GM21529 (cell line): ENCODE measurements around the gene DERL3.
A peak's percentile ranks its signal among the peaks of the same experiment; 100 is the strongest.

Experiments
- ATAC-seq: cut with Tn5 transposase; IDR thresholded peaks from one replicate; pipeline ENCODE4 v1.9.1; 2021; ENCODE audit not compliant: unreplicated experiment

DERL3 gene

DNA sequence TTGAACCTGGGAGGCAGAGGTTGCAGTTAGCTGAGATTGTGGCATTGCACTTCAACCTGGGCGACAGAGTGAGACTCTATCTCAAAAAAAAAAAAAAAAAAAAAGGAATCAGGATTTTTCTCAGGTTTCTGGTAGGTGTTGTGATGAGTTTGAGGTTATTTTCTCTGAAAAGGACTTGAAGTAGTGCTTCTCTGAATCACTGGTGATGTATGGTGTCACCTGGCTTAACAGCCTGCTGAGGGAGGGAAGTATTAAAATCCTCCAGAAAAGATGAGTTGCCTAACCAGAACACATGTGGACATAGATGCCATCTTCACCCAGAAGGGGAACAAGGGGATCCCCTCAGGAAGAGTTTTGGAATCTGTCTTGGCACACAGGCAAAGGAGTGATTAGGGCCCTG, 32.0 kb downstream of the DERL3 start:
- no peak for ATAC-seq

DNA sequence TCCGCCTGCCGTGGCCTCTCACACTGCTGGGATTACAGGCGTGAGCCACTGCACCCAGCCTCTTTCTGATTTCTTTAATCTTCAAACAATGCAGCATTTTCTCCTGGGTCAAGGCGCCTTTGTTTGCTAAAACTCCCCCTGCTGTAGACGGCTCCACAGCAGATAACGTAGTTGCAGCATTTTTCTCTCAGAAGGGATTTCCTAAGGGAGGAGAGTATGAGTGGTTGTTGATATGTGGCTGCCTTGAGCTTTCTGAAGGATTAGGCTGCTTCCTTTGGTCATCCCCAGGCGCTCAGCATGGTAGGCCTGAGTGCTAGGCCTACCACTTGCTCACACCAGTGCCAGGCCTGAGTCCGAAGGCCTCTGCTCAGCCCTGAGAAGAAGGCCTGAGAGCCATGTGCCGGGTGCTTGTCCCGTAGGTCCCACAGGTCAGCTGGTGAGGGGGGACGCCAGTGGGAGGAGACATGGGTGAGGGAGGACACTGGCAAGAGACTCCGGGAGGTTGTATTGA, 34.0 kb downstream of the DERL3 start:
- ATAC-seq: no peak

DNA sequence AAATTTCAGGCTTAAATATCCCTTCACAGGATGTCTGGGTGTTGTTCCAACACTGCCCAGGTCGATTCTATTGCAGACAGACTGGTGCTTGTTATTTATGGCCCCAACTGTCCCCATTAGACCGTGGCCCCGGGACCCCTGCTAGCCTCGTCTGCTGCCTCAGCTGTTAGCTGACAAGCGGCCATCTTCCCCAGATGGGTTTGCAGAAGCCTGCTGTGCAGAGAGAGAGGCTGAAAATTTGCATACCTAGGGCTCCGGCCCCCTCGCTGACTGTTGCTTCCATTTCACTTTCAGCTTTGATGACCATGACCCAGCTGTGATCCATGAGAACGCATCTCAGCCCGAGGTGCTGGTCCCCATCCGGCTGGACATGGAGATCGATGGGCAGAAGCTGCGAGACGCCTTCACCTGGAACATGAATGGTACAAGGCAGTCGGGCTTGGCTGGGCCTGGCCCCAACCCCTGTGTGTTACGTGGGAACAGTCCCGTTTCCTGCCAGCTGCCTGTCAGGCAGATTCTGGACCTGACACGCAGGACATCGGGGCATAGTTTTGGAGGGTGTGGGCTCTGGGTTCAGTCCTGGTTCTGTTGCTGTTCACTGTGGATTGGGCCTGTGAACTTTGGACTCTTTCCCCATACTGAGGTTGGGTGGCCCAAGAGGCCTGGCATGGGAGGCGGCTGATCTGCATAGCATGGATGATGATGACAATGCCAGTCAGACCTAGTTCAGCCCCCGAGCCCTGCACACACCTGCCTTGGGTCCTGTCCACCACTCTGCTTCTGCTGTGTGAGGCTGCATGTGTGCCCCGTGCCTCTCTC, 35.6 kb downstream of the DERL3 start:
- peak; percentile 36 for ATAC-seq

DNA sequence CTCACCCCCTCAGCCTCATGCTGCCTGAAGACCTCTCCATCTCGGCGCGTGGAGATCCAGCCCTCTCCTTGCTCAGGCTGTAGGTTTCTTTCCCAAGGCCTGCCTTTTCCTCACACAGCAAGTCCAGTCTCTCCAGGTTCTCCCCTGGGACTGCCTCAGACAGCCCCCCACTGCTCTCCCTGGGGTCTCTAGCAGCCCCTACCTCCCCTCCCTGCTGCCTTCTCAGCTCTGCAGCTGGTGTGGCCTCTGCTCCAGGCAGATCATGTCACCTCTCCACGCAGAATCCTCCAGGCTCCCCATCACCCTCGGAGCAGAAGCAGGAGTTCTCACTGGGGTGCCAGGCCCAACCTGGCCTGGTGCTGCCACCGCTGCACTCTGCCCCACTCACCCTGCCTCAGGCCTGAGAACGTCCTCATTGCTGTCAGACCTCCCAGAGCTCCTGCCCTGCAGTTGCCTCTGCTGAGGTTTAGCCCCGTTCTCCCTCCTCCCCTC, 36.9 kb downstream of the DERL3 start:
- ATAC-seq: no peak

DNA sequence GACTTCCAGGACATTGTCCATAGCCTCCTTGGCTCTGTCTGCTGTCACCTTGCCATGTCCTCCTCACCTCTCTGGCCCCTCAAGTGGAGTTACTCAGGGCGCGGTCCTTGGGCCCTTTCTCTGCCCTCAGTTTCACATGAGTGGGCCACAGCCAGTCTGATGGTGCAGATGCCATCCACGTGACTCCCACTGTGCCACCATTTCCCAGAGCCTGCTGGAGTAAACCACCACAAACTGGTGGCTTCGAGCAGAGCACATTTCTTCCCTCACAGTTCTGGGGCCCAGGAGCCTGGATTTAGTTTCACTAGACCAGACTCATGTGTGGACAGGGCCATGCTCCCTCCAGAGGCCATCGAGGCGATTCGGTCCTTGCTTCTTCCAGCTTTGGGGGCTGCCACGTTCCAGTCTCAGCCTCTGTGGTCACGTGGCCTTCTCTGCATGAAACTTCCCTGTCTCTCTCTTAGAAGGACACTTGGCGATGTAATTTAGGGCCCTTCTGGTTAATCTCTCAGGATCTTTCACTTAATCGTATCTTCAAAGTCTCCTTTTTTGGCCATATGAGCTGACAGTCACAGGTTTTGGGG, 37.5 kb downstream of the DERL3 start:
- ATAC-seq: peak; percentile 10

DNA sequence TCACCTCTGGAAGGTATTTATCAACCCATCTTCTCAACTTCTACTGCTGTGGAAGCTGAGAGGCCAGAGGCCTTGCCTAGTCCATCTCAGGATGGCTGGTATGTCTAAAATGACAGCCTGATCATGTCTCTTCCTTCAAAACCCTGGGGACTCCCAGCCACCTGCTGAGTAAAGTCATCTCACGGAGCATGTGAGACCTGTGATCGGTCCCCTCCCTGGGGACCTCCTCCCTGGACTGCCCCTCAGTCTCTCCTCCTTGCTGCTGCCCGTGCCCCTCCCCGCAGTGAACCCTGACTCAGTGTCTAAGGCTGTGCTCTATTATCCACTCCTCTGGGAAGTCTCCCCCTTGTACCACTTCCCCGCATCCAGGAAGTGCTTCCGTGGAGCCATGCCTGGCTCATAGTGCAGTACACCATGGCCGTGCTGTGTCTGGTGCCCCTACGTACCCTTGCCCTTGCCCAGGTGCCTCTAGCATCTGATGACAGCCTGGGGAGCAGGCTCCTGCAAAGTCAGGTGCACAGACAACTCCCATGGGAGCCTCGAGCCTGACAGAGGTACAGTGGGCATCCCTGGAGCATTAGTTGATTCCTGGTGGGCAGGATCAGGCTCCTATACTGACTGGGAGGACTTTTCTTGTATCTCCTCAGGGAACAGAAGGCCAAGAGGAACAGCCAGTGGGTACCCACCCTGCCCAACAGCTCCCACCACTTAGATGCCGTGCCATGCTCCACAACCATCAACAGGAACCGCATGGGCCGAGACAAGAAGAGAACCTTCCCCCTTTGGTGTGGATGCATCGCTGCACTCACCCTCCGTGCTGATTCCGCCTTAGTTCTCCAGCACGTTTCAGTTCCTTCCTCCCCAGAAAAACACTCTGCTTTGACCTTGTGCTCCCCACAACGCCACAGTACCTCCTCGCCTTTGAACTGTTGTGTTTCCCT, 38.2 kb downstream of the DERL3 start:
- peak; percentile 50 for ATAC-seq

DNA sequence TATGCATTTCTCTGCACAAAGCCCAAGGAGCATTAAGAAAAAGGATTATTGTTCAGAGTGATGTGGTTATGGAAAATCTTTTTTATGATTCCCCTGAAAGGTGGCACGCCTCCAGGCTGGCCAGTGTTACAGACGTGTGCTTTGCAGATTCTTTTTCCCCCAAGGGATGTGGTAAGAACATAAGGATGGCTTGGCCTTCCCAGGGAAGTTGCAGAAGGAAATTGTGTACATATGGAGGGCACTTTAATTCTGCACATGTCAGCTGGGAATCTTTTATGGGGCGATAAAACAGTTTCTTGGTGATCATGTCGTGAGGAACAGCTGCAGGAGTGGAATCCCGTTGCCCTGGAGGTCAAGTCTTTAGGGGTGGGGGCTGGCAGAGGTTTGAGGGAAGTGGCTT, 42.3 kb downstream of the DERL3 start:
- no peak for ATAC-seq

DNA sequence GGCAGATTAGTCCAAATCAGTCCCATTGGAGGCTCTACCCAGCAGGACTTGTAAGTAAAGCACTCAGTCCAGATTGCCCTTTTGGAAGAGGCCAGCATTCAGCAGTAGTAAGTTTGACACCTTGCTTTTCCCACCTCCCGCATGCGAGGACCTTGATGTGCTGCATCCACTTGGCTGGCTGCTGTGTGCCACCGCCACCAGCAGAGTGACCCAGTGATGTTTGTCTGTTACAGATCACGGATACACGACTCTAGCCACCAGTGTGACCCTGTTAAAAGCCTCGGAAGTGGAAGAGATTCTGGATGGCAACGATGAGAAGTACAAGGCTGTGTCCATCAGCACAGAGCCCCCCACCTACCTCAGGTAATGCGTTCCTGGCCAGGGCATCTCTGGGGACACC, 45.5 kb downstream of the DERL3 start:
- no peak for ATAC-seq

DNA sequence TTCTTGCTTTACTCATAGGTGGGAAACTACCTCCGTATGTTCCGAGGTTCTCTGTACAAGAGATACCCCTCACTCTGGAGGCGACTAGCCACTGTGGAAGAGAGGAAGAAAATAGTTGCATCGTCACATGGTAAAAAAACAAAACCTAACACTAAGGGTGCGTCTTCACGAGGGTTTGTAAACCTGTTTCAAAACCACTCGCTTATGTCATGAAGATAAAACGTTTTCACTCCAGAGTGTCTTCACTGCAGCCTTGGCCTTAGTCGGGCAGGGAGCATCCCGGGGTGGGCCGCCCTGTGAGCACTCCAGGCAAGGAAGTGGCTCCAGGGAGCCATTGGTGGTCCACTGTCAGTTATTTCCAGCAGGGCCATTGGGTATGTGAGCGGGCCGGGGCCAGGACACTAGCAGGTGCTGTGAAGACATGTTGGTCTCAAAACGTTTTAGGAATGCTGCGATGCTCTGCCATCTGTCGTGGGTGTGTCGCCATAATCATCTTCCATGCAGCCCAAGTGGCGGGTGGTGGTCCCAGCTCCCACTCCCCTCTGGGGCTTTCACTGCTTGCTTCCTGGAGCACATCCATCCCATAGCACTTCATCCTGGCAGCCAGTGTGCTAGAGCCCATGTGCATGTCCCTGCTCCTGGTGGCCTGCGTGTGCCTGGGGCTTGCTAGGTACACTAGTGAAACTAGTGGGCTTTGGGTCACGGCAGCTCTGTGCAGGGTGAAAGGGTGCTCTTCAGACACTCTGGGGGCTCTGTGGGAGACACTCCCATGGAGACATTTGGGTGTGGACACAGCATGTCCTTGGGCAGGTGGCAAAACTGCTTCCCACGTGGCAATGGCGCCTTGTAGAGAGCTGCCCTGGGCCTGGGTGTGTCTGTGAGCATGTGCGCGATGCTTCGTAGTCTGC, 46.8 kb downstream of the DERL3 start:
- ATAC-seq: no peak

DNA sequence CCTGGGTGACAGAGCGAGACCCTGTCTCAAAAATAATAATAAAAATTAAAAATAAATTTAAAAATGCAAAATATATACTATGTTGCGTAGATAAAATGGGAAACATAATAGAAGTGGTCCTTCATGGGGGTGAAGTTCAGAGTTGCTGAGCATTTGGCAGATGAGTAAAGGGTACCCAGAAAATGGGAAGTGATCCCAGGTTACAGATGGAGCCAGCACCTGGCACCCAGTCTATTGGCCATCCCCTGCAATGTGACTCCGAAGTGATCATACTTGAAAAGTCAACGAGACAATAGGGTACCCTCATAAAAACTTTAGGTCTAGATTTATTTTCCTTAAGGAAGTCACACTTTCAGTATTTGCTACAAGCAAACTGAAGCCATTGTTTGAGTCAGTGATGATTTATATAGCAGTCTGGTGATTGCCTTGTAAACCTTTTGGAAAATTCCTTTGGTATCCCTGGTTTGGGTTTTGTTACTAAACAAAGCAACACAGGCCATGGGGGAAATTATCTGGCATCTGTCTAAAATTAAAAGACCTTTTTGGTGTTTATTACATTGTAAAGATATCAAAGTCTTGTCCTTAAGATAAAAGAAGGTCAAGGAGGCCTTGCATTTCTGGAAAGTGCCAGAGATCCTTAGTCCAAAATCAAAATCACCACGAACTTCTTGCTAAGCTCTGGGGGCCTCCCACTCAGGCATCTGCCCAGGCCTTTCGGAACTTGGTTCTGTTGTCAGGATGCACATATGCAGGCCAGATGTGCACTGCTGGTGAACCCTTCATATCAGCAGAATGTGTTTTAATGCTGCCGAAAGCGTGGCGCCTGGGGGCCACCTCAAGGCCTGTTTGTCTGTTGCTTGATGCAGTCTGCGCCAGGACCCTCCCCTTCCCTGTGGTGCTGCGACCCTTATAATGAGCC, 47.7 kb downstream of the DERL3 start:
- no peak for ATAC-seq

DNA sequence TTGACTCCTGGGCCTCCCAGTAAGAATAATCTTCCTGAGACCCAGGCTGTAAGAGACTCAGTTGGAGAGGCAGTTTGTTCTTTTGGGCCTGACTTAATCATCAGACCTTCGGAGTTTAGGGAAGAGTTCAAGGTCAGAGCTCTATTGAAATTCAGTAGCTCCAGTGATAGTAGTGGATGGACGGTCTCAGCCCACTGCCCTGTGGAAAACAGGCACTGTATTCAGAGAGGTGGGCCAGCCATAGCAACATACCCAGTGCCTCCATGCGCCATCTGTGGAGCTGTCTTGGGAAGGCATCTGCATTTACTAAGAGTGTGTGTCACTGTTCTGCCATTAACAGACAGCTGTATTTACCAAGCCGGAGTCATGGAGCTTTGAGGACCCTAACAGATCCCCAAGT, 49.2 kb downstream of the DERL3 start:
- no peak for ATAC-seq

DNA sequence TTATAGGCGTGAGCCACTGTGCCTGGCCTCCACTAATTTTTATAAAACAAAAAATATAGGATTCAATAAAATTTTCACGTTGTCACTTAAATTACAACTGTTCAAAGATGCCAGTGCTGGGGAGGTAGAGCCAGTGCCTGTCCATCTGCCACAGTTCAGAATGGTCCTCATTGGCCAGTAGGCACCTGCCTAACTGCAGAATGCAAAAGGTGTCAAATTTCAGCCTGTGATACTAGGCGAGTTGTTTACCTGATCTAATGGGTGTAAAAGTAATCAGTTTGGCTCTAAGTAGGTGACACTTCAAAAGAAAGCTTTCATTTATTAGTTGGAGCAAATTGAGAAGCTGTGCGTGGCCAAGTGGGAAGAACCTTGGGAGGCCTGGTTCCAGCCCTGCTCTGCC, 49.7 kb downstream of the DERL3 start:
- no peak for ATAC-seq

DNA sequence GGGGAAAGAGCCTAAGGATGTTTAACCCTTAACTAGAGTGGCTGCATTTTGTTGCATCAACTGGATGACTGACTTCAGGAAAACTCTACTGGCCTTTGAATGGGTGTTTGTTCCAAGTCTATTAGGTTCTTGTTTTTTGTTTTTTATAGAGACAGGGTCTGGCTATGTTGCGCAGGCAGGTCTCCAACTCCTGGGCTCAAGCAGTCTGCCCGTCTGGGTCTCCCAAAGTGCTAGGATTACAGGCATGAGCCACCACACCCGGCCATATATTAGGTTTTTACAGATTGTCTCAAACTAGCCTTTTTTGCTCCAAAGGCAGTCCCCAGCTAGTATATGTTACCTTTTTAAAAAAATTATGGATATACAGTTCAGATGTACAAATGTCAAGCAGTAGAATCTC, 50.9 kb downstream of the DERL3 start:
- ATAC-seq: no peak

DNA sequence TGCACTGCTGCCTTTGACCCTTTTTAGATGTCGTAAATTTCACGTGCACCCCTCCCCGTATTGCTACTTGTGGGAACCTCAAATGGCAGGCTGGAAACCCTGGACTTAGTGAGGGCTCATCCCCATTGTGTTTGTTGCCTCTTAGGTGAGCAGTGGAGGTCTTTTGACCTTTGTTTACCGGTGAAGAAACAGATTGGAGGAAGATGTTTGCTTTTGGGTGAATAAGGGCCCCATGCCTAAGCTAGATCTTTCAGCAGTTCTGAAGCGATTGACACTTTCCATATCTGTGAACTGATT, 51.3 kb downstream of the DERL3 start:
- peak; percentile 18 for ATAC-seq

DNA sequence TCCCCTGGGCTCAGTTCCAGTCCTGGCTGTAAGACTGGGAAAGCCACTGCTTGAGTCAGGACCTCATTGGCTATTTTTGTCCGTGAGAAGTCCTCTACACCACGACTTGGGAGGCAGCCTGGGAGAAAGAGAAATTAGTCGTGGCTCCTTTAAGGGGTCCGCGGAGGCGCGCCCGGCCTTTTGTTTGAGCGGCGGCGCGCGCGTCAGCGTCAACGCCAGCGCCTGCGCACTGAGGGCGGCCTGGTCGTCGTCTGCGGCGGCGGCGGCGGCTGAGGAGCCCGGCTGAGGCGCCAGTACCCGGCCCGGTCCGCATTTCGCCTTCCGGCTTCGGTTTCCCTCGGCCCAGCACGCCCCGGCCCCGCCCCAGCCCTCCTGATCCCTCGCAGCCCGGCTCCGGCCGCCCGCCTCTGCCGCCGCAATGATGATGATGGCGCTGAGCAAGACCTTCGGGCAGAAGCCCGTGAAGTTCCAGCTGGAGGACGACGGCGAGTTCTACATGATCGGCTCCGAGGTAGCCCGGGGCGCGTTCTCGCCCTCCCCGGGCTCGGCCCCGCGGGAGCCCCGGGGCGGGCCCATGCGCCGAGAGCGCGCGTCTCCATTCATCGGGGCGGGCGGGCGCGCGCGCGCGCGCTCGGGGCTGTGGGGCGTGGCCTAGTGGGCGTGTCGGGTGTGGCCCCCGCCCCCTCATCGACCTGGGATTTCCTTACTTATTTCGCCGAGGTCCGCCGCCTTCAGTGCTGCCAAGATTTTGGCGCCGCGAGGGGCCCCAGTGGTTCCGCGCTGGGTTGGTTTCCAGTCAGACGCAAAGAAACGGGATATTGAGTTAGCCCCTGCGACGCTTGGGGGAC, 51.8 kb downstream of the DERL3 start, which contains the start of gene SMARCB1:
TSS of gene SMARCB1 (plus strand) at position 215 of the 848 bp plus-strand sequence. CDS start at position 419, 204 bp downstream.
- ATAC-seq: peak; percentile 65

DNA sequence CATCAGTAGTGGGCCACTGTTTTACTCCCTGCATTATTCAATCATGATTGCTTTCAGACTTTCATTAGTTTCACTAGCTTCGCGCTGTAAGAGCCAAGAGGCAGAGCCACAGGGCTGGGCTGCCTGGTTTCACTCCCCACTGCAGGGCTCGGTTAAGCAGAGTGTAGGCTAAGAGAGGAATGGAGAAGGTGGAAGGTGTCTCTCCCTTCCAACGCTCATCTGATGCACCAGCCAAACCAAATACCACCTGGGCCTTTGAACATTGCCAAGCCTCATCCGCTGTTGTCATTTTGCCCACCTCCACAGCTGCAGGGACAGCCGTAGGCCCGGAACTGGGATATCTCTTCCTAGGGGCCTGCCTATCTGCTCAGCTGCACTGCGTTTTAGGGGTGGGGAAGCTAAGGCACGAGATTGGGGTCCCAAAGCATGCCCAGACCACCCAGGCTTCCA, 52.5 kb downstream of the DERL3 start:
- no peak for ATAC-seq
